ENCODE results near the gene RNF8.
"Not testable (repeated sequence)": the region's sequence is repeated elsewhere in the genome, so short reads cannot be mapped to it uniquely, and the experiment has no call there.

The RNF8 gene, protein sequence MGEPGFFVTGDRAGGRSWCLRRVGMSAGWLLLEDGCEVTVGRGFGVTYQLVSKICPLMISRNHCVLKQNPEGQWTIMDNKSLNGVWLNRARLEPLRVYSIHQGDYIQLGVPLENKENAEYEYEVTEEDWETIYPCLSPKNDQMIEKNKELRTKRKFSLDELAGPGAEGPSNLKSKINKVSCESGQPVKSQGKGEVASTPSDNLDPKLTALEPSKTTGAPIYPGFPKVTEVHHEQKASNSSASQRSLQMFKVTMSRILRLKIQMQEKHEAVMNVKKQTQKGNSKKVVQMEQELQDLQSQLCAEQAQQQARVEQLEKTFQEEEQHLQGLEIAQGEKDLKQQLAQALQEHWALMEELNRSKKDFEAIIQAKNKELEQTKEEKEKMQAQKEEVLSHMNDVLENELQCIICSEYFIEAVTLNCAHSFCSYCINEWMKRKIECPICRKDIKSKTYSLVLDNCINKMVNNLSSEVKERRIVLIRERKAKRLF

DNA sequence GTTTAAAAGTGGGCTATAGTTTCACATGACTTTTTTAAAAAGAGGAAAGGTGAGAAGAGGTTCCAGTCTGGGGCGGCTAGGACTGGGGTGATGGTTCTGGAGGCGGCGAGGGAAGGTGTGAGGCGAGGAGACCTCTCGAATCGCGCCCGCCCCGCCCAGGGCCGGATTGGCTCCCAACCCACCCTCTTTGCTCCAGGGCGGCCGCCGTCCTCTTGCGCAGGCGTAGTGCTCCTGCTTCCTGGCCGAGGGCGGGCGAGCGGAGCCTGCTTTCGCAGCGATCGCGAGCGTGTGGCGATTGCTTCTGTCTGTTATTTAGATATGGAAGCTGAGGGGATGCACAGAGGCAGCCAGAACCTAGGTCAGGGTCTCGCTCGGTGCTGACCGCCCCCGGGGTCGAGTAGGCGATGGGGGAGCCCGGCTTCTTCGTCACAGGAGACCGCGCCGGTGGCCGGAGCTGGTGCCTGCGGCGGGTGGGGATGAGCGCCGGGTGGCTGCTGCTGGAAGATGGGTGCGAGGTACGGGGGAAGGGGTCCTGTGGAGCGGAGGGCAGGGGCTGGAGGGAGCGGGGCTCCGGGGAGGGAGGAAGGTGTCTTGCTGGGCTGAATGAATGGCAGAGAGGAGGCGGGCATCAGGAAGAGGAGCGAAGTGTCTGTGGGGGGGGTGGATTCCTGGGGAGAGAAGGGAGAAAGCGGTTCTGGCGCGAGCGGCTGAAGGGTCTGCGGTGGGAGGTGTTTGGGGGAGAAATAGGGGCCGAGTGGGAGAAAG is at the start of gene RNF8:
Gene RNF8, plus strand, starts transcription at position 223 of the 765 bp plus-strand sequence. Its CDS starts 182 bp downstream, at position 405.
- peak; percentile 90 for DNase-seq

DNA sequence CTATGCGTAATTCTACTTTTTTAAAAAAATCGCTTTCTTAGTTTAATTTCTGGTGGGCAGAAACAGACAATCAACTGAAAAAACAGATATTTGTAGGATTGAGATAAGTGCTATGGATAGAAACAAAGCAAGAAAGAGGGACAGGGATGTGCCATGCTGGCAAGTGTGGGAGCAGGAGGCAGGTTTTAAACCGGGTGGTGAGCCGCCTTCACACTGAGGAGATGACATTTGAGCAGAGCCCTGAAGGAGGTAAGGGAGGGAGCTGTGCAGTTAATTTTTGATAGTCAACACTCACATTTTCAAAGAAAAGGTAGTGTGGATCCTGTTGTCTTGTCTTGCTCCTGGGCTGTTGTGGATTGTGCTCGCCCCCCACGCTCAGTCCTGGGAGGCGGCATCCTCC is 49.0 kb upstream of the RNF8 start:
- DNase-seq, result no peak

DNA sequence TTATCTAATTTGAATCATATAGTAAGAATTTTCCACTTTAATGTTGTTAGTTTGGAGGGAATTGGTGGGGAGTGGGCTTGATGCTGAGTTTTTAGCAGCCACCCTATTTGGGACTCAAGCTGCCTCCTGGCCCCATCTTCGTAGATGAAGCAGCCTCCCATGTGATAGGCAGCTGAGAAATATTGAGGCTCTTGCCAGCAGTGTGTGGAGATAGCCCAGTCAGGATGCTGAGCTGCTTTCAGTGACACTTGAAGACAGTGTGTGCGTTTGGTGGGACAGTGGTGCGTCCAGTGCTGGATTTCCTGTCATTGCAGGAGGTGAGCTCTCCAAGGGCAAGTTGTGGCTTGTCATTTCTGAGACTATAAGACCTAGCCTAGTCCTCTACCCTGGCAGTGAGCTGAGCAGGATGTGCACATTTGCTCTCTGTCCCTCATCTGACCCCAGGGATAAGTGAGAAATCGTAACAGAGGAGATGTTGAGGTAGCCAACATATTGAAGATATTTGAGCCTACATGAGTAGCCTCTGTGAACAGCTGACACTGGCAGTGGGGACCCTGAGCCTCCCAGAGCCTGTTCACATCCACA is 47.9 kb upstream of the RNF8 start:
- no peak for DNase-seq

DNA sequence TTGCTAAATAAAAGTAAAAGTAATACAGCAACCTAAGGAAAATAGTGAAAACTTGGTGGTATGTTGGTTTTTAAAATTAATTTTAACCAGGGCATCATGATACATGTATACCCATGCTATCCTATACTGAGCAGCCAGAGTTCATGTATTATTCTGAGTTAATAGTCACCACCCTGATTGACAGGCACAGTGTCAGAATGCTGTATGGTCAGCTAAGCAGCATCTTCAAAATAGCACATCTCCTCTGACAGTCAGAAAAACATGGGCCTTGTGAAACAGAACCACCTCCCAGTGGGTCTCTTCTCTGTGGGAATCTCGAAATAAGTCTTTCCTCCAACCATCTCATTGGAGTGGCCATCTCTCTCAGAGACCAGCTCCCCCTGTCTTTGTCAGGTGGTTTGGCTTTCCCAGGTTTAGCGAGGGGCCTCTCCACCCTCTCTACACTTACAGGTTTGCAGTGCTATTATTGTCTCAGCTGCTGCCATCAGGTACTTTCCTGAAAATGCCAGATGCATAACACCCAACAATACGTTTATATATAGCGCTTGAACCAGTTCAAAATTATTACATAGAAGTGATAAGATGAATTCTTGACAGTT is 47.1 kb upstream of the RNF8 start:
- no peak for DNase-seq

DNA sequence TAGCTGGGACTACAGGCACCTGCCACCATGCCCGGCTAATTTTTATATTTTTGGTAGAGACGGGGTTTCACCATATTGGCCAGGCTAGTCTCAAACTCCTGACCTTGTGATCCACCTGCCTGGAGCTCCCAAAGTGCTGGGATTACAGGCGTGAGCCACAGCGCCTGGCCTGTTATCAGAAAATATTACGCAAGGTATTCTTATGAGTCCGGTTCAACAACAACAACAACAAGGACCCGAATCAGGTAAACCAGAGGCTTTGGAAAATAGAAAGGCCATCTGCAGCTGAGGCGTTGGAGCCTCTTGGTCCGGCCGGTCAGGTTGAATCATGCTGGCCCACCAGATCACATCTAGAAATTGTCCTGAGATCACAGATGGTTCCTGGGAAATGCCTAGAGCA is 46.3 kb upstream of the RNF8 start:
- DNase-seq, result not testable (repeated sequence)

DNA sequence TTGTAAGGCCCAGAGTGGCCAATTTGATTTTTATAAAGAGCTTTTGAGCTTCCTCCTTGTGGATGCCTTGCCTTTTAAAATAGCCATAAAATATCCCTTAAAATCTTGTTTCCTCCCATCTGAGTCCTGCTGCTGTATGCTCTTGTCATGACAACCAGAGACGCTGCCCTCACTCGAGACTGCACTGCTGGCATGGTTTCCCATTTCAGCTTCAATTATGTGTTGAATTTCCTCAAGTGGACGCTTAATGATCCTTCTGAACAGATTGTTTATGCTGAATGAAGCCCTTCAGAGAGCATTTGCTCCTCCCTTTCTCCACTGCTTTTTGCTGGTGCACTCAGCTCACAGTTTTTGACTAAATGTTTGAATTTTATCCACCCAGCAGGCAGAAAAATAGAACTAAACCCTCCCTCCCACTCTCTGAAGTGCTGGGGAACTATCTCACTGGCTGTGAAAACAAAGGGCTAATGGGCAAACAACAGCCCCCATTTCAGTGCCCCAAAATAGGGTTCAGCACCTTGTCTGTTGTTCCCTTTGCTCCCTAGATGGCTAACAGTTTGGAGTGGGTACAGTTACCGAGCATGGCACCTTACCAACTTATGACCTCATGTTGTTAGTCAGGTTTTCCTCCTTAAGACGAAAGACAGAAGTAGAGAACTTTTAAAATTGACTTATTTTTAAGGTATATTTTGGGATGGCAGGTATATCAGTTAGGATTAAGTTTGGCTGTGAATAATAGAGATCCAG is 45.5 kb upstream of the RNF8 start:
- no peak for DNase-seq

DNA sequence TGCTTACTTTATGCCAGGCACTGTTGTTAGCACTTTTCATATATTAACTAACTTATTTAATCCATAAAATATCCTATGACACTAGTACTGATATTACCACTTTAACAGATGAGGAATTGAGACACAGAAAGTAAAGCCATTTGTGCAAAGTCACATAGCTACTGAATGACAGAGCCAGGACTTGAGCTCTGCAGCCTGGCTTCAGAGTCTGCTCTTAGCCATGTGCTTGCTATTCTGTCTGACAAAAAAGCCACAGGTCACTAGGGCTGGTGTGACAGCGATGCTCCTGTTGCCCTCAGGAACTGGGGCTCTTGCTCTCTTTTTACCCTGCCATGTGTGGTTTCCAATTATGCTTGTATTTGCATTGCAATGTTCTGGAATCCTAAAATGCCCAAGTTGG is 44.7 kb upstream of the RNF8 start:
- no peak for DNase-seq

DNA sequence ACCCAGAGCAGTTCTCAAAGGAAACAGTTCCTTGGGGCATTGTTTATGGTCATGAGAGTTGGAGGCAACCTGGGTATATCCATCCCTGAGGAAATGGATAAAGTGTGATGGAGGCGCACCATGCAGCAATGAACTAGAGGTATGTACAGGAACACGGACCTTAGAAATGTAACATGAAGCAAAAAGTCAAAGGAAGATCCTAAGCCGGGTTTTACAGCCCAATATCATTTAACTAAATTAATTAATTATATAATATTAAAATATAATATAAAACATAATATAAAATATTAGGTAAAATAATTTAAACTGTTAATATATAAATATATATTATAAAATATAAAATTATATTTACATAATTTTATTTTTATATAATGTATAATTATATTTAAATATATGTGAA is 44.1 kb upstream of the RNF8 start:
- DNase-seq, result no peak

DNA sequence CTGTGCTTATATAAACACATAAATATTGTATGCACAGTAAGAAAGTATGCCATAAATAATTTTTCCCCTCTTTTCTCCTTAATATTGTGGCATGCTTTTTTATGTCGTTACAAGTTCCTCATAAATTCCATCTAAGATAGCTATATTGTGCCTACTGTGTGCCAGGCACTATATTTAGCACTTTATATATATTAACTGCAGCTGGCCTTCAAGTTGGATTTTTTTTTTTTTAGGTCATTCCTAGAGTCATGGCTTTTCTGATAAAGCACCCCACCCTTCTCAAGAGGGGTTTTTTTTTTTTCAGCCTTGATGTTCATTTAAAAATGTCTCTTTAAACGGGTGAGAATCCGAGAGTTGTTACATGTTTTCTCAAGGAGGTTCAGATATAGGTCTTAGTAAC is 42.8 kb upstream of the RNF8 start:
- no peak for DNase-seq

DNA sequence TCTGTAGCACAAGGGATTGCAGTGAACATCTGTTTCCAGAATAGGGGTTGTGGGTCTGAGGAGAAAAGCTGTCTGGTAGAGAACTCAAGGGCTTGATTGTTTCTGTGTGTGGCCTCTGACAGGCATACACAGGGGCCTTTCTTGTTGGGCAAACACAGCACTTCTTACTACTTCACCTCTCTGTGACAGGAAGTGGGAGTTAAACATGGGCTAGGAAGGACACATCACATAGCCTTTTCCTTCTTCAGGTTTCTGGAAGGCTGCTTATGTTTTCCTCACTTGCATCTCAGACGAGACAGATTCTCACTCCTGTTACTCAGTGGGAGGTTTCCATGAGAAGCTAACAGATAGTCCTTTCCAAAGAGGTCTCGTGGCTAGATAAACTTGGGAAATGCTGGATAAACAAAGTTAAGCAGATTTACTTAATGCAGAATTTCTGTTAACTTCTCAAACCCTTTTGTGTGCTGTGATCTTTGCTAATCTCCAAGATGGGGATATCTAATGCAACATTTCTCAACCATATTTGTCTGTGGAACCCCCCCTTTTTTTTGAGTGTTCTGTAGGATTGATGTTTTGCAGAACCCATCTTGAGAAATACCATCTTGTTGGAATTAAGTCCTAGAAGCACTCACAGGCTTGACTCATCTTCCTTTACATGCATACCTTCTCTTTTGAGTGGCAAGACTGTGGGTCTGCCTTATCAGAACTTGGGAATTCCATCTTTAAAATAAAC is 41.9 kb upstream of the RNF8 start:
- no peak for DNase-seq

DNA sequence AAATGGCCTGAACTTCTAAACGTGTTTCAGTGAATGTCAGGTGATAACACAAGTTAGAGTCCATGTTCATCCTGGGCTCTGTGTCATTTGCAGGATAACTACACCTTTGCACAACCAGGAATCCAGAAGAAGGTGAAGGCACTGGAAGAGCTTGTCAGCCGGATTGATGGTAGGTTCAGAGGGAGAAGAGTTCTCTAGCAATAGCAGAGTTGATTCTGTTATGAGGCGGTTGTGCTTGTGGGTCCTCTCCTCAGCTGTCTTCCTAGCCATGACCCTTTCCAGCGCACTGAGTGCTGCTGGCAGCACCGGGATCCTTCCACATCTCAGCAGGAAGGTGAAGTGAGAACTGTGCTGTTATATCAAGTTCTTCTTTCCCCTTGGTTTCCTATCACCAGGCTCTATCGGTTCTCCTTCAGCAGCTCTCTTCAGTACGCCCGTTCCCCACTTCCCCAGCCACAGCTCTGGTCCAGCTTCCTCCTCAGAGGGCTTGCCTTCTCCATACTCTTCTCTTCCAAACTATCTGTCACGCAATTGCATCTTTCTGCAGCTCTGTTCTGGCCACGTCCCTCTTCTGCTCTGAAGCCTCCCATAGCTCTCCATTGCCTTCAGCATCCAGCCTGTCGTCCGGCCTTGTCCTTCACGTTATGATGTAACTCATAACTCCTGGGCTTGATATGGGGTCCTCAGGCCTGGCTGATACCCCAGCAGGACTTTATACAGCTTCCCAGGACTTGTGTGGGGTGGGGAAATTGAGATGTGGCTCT is 39.9 kb upstream of the RNF8 start:
- DNase-seq, result no peak

DNA sequence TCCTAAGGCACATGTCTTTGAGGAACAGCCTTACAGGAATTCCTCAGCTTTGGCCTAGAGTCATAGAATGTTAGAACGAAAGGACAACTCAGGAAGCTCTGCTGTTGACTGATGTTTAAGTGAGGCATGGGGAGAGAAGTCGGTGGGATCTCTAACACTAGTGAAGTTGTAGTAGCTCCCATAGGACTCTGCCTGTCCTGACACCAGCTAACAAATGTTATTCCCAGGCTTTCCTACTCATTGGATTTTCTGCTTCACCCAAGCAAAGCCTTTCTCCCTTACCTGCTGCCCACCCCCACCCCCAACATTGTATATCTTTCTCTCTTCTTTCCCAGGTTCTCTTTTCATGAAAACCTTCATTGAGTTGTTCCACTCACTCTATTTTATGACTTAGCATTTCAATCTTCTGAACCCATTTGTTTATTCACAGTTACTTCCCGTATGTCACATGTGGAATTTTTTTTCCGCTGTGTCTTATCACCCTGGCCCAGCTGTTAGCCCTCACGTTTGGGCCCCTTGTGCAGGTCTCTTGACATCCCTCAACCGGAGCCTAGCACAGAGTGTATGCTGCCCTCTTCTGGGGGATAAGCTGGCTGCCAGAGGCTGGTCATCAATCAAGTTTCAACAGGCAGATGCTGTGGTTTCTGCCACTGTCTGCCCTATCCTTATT is 39.2 kb upstream of the RNF8 start:
- peak; percentile 10 for DNase-seq

DNA sequence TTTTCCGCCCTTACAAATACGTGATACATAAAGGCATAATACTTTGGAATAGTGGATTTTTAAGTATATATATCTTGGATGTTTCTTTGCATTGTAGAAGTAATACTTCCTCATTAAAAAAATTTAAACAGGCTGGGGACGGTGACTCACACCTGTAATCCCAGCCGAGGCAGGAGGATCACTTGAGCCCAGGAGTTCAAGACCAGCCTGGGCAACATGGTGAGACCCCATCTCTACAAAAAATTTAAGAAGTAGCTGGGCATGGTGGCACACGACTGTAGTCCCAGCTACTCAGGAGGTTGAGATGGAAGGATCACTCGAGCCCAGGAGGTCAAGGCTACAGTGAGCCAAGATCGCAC is 38.6 kb upstream of the RNF8 start:
- no peak for DNase-seq

DNA sequence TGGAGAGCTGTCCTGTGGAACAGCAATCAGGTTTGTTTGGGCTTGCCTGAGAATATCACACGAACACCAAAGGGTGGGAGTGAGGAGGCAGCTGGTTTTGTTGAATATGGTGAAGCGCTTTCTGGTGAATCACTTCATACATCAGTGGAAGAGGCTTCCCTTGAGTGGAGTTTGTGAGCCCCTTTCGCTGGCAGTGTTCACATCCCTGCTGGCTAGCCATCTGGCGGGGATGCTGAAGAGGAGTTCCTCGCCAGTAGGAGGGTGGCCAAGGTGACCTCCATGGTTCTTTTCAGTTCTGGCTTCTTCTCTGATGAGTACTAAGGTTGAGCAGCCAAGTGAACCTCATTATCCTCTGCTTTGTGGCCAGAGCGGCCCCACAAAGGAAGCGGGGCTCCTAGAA is 37.7 kb upstream of the RNF8 start:
- DNase-seq, result no peak

DNA sequence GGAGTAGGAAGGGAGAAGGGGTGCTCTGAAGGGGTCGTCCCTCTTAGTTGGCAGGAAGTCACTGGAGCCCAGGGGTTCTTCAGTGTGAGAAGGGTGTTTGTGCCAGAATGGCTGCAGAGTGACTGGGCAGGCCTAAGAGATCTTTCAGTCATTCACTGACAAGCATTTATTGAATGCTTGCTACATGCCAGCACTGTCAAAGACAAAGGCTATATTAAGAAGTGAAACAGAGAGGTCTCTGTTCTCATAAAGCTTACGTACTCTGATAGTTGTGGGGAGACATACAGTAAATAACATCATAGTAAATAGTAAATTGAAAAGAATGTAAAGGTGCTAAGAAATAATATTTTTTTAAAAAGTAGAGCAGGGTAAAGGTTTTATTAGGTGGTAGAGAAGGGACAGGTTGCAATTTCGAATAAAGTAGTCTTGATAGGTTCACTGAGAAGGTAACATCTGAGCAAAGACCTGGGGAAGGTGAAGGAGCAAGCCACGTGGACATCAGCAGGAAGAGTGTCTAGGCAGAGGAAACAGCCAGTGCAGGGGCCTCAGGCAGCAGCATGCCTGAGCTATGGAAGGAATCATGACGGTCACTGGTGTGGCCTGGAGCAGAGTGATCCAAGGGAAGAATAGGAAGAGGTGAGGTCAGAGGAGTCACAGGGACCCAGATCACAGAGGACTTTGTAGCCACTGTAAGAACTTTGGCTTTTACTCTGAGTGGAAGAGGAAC is 36.3 kb upstream of the RNF8 start:
- no peak for DNase-seq

DNA sequence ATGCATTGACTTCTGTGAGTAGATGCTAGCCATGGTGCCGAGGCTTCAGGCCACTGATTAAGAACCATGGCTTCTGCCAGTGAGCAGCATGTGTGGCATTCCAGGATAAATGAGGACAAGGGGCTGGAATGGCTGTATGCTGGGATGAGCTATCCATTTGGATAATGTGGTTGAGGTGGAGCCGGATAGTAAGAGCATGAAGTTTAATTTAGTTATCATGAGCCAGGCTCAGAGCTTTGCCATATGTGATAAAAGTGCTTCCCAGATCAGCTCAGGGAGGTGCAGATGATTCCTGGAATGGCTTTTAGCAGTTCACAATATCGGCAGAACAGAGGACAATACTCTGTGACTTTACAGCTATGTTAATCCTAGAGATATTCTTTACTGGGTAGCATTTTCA is 34.6 kb upstream of the RNF8 start:
- DNase-seq, result no peak

DNA sequence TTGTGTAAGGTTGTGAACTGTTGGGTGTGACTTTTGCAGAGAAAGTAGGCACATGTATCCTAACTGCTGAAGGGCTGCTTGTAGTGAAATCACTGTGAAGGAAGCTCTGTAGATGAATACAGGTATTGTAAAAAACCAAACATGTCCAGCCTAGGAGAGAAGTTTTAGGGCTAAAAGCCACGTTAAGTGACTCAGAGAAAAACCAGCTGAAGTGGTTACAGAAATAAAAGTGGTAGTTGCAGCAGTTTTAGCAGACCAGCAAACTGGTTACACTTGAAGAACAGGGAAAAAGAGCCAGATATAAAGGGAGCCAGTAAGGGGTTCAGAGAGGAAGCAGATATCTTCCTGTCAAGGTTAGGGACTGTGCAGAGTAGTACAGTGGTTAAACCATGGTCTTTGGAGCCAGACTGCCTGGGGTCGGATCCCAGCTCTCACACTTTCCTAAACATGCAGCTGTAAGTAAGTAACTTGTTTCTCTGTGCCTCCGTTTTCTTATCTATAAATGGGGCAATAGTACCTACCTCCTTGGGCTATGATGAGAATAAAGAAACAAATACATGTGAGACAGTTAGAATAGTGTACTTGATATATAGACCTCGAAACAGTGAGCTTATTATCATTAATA is 33.8 kb upstream of the RNF8 start:
- no peak for DNase-seq

DNA sequence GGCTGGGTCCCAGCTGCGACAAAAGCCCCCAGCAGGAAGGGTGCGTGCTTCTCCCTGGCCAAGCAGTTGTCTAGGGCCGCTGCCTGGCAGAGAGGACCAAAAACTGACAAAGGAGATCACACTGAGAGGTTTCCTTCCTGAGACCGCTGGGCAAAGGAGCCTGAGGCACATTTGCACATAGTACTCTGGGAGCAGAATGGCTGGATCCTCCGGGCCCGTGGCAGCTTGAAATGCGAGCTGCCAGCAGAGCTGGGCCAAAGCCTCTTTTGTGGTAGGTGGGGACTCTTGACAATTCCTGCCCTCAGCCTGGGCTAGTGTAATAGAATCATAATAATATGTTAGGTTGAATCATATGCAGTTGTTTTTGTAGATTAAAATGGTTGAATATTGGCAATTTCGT is 33.1 kb upstream of the RNF8 start:
- no peak for DNase-seq

DNA sequence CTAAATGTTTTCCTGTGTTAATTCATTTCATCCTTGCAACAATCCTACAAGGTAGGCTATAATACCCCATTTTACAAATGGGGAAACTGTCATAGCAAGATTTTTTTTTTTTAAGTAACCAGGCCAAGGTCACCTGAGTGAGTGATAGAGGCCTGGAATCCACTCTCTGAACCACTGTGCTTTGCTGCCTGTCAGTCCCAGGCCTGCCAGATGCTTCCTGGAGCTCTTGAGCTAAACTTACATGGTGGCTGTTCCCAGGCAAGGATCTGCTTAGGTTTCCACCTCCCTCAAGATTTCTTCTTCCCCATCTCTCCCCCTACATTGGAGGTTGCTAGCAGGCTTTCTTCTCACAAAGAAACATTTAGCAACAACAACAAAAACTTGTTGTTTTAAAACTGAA is 32.7 kb upstream of the RNF8 start:
- DNase-seq, result no peak

Data from stimulated activated naive CD4-positive, alpha-beta T cell treated with Interleukin-2 at 50 U/mL for 16 hours (primary cell).